ENCODE measurements around the gene GTF2H4.
"Not testable (repeated sequence)": the region's sequence is repeated elsewhere in the genome, so short reads cannot be mapped to it uniquely, and the experiment has no call there.

GTF2H4 gene

DNA sequence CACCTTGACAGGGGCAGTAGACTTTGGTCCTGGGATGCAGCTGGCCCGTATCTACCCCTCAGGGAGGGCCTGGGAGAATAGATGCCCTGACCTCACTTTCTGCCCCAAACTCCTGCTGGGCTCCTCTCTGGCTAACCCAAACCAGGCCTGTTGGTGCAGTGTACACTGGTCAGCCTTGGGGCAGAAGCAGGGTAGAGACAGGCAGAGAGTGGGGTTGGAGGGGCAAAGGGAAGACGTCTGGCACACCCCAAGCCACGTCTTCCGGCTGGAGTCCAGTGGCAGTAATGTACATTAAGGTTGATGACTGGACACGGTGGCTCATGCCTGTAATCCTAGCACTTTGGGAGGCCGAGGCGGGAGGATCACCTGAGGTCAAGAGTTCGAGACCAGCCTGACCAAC, 14.3 kb upstream of the GTF2H4 start:
- no peak for DNase-seq (ENCODE audit: low read depth in 2 of 2, low spot score in 1 of 2)

DNA sequence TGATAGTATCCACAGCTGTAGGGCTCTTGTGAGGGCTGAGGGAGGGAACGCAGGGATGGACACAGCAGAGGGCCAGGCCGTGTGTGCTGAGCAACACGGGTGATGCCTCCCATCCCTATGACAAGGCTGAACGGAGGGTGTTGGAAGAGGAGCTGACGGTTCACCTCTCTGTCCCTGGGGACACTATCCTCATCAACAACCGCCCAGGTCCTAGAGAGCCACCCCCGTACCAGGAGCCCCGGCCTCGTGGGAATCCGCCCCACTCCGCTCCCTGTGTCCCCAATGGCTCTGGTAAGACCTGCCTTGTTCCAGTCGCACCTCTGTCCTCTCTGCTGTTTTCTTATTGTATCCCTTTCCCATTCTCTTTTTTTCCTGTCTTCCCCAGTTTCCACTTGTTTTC, 13.6 kb upstream of the GTF2H4 start:
- DNase-seq (ENCODE audit: low read depth in 2 of 2, low spot score in 1 of 2), result no peak

DNA sequence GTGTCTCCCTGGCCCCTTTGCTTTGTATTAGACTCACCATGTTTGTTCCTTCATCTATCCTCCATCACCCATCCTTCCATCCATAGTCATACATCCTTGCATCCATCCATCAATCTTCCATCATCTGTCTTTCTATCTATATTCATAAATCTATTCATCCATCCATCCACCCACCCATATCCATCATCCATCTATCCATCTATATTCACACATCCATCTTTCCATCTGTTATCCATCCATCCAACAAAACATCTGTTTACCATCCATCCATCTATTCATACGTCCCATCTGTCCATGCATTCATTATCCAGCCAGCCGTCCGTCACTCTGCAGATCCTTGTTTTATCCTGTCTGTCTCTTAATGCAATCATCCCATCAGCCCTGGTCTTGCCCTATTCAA, 13.1 kb upstream of the GTF2H4 start:
- no peak for DNase-seq (ENCODE audit: low read depth in 2 of 2, low spot score in 1 of 2)

DNA sequence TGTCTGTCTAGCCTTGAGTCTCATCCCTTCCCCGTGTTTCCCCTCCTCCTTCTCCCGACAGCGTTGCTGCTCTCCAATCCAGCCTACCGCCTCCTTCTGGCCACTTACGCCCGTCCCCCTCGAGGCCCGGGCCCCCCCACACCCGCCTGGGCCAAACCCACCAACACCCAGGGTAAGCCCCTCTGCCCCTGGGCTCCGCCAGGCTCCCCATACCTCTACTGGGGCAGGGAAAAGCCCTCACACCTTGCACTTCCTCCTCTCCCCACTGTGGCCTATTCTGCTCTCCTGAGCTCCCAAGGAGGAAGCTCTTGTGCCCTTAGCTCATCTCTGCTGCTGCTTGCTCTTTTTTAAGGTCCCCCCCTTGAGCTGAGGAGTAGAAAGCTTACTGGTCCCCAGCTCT, 12.7 kb upstream of the GTF2H4 start:
- DNase-seq (ENCODE audit: low read depth in 2 of 2, low spot score in 1 of 2), result no peak

DNA sequence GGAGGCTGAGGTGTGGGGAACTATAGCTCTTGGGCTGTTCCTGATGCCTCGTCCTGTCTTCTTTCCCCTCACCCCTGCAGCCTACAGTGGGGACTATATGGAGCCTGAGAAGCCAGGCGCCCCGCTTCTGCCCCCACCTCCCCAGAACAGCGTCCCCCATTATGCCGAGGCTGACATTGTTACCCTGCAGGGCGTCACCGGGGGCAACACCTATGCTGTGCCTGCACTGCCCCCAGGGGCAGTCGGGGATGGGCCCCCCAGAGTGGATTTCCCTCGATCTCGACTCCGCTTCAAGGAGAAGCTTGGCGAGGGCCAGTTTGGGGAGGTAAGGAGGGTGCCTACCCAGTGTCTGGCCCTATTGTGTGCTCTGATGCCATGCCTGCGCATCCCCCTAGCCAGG, 11.5 kb upstream of the GTF2H4 start:
- no peak for DNase-seq (ENCODE audit: low read depth in 2 of 2, low spot score in 1 of 2)

DNA sequence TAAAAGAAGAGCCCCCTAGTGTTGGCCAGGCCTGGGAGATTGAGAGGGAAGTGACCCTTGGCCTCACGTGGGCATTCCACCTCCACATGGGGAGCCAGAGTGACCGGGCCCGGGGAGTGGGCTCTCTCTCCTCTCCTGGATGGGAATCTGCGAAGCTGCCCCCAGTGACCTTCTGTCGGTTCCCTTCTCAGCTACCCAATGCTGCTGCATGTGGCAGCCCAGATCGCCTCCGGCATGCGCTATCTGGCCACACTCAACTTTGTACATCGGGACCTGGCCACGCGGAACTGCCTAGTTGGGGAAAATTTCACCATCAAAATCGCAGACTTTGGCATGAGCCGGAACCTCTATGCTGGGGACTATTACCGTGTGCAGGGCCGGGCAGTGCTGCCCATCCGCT, 10.1 kb upstream of the GTF2H4 start:
- DNase-seq (ENCODE audit: low read depth in 2 of 2, low spot score in 1 of 2), result no peak

DNA sequence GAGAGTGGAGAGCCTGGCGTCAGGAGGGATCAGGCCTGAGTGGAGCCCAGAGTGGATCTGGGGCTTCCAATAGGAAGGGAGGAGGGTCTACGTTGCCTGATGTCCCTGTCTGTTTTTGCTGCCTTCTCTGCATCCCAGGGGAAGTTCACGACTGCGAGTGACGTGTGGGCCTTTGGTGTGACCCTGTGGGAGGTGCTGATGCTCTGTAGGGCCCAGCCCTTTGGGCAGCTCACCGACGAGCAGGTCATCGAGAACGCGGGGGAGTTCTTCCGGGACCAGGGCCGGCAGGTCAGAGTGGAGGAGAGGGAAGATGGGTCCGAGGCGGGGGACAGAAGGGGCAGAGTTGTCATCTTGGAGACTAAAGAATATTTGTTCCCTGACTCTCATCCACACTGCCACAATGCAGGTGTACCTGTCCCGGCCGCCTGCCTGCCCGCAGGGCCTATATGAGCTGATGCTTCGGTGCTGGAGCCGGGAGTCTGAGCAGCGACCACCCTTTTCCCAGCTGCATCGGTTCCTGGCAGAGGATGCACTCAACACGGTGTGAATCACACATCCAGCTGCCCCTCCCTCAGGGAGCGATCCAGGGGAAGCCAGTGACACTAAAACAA, 9.2 kb upstream of the GTF2H4 start:
- DNase-seq (ENCODE audit: low read depth in 2 of 2, low spot score in 1 of 2), result no peak

DNA sequence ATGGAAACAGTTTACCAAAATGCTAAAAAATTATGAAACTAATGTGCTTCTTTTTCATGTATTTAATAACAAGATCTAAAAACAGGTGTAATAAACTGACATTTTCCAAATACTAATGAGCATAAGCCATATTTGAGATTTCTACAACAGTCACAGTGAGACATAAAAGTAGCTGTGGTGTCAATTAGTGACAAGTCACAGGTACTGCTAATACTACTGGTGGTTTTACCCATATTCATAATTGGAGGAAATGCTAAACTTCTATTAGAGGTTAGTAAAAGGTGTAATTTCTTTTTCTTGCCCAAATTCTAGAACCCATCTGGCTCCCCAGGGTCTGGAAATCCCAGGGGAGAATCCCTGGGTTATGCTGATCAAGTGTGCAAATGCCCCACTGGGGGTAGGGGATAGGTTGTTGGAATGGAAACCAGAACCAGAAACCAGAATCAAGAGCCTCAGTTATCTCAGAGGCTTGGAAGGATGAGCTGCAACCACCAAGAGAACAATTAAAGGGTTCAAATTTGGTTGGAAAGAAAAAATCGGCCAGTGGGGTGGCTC, 7.1 kb upstream of the GTF2H4 start:
- DNase-seq (ENCODE audit: low read depth in 2 of 2, low spot score in 1 of 2), result no peak

DNA sequence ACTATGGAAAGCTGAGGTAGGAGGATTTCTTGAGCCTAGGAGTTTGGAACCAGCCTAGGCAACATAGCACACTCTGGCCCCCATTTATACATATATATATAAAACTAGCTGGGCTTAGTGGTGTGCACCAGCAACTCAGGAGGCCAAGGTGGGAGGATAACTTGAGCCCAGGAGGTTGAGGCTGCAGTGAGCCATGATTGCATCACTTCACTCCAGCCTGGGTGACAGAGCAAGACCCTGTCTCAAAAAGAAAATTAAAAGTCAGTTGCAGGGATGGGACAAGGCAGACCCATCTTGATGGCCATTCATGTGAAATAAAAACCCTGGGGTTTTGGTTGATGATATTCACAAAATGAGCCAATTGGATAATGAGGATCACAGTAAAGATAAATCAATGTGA, 6.6 kb upstream of the GTF2H4 start:
- no peak for DNase-seq (ENCODE audit: low read depth in 2 of 2, low spot score in 1 of 2)

DNA sequence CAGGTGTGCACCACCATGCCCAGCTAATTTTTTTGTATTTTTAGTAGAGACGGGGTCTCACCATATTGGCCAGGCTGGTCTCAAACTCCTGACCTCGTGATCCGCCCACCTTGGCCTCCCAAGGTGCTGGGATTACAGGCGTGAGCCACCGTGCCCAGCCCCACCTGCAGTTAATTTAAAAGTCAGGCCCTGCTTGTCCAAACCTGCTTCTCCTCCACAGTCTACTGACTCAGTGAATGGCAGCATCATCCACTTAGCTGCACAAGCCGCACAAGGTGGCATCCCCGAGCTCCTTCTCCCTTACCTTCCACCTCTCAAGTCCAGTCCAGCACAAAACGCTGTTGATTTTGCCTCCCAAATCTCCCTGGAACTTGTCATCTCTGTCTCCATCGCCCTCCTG, 5.8 kb upstream of the GTF2H4 start:
- DNase-seq (ENCODE audit: low read depth in 2 of 2, low spot score in 1 of 2), result not testable (repeated sequence)

DNA sequence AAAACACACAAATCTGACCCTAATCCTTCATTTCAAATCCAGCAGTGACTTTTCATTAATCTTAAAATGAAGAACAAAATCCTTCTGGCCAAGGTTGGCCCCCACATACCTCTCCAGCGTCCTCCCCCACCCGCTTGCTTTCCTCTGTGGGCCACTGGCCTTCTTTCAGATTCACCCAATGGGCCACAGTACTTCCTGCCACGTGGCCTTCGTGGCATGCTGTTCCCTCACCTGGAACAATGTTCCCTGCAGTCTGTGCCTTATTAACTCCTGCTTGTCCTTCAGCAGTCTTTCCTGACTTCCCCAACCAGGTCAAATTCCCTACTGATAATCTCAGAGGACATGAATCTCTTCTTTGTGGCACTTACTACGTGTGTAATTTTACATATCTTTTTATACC, 5.3 kb upstream of the GTF2H4 start:
- DNase-seq (ENCODE audit: low read depth in 2 of 2, low spot score in 1 of 2), result no peak

DNA sequence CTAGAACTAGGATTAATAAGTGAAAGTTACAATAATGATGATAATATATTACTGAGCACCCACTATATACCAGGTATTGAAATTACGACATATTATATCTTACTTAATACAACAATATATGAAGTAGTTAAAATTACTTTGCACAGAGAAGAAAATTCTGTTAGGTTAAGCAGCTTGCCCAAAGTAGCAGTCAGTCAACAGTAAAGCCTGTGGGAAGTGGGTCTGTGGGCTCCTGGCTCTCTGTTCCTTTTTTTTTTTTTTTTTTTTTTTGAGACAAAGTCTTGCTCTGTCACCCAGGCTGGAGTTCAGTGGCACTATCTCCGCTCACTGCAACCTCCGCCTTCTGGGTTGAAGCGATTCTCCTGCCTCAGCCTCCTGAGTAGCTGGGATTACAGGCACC, 4.8 kb upstream of the GTF2H4 start:
- no peak for DNase-seq (ENCODE audit: low read depth in 2 of 2, low spot score in 1 of 2)

DNA sequence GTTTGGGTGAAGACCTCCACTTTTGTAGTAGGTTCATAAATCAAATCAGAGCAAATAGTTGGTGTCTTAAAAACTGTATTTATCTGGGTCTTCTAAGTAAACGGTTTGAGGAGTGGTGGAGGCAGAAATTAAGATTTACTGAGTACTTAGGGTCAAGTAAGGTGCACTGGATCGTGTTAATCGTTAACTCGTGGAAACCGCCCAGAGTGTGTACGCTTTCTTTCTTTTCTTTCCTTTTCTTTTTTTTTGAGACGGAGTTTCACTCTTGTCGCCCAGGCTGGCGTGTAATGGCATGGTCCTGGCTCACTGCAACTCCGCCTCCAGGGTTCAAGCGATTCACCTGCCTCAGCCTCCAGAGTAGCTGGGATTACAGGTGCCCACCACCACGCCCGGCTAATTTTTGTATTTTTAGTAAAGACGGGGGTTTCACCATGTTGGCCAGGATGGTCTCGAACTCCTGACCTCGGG, 683 bp upstream of the GTF2H4 start:
- DNase-seq (ENCODE audit: low read depth in 2 of 2, low spot score in 1 of 2), result not testable (repeated sequence)

DNA sequence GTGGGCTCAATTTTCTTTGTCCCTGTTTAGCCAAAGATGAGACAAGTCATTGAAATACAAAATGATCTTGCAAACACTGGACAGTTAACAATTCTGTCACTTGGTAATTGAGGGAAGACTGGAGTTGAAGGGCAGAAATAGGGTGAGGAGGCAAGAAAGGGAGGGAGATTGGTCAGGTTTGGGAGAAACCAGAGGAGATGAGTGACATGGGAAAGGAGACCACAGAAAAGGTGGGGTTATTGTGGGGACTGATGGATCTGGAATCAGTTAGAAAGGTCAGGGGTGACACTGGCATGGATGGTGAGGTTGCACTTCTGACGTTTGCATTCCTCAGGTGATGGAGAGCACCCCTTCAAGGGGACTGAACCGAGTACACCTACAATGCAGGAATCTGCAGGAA, 693 bp downstream of the GTF2H4 start:
- DNase-seq (ENCODE audit: low read depth in 2 of 2, low spot score in 1 of 2), result no peak

DNA sequence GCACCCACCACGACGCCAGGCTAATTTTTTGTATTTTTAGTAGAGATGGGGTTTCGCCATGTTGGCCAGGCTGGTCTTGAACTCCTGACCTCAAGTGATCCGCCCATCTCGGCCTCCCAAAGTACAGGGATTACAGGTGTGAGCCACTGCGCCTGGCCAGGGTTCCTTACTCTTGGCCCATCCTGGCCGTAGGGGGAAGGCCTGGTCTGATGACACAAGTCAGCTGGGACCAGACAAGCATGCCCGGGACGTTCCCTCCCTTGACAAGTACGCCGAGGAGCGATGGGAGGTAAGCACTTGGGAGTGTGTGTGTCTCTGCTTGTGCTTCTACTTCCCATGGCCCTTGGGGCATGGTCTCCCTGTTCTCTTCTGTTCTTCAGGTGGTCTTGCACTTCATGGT, 2.5 kb downstream of the GTF2H4 start:
- DNase-seq (ENCODE audit: low read depth in 2 of 2, low spot score in 1 of 2), result not testable (repeated sequence)

DNA sequence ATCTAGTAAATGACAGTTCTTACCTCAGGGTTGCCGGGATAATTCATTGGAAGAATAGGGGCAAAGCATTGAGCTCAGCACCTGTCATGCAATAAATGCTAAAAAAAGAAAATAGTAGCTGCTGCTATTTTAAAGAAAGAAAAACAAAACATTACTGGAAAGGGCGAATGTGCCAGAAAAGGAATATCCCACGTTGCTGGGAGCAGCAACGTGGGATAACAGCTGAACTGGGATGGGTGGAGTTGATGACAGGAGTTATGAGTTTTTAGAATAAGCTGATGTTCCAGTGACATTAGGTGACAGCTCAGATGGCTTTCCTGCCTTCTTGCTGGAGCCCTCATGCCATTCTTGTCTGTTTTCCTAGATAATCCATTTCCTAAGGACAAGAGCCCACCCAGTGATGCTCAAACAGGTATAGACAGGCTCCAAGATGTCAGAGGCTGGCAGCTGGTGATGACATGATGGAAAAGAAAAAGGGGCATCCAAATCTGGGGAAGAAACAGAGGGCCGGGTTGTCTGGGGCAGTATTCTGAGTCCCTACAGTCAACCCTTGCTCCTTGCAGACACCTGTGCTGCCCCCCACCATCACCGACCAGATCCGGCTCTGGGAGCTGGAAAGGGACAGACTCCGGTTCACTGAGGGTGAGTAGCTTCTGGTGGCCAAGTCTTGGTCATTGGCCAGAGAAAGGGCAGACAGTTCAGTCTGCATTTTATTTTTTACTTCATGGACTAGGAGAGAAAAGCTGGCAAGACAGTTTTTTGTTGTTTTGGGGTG, 4.9 kb downstream of the GTF2H4 start:
- no peak for DNase-seq (ENCODE audit: low read depth in 2 of 2, low spot score in 1 of 2)

DNA sequence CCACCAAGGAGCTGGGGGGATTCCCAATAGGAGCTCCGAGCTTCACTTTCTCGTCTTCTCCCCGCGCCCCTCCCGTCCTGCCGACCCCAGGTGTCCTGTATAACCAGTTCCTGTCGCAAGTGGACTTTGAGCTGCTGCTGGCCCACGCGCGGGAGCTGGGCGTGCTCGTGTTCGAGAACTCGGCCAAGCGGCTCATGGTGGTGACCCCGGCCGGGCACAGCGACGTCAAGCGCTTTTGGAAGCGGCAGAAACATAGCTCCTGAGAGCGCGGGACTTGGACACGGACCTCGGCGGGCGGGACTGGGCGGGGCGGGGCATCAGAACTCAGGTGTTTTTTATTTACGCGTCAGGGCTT, 5.7 kb downstream of the GTF2H4 start:
- no peak for DNase-seq (ENCODE audit: low read depth in 2 of 2, low spot score in 1 of 2)

DNA sequence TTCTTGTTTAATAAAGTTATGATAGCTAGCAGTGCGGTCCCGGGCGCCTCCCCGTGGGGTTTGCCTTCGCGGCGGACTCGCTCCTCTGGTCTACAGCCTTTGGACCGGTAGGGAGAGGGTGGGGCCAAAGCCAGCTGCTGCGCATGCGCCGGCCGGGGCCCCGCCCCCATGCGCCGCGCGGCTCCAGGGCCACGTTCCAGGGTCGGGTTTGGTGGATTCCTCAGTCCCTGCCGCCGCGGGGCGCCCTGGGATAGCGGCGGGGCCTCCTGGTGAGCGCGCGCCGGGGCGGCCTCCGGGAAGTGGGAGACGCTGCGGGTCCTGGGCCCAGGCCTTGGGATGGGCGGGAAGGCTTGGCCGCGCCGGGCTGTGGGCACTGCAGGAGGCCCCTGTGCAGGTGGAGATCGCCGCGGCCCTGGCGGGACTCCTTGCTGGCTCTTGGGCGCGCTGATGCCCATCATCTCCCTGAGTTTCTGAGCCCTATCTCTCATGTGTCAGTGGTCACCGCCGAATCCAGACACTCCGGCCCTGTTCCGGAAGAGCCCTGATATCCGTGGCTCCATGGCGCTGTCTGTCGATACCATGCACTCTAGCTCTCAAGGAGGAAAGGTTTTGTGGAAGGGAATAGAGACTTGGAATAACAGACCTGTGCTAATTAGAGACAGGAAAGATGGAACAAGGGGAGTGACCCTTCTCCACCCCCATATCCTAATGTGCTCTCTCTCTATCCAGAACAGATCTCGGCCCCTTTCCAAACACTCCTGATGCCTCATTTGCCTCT, 6.3 kb downstream of the GTF2H4 start, which contains the start of gene VARS2:
Gene VARS2 (plus strand): TSS at position 163 of the 778 bp plus-strand sequence. CDS start 599 bp downstream, at position 762.
- DNase-seq (ENCODE audit: low read depth in 2 of 2, low spot score in 1 of 2), result peak; percentile 59 to 73

DNA sequence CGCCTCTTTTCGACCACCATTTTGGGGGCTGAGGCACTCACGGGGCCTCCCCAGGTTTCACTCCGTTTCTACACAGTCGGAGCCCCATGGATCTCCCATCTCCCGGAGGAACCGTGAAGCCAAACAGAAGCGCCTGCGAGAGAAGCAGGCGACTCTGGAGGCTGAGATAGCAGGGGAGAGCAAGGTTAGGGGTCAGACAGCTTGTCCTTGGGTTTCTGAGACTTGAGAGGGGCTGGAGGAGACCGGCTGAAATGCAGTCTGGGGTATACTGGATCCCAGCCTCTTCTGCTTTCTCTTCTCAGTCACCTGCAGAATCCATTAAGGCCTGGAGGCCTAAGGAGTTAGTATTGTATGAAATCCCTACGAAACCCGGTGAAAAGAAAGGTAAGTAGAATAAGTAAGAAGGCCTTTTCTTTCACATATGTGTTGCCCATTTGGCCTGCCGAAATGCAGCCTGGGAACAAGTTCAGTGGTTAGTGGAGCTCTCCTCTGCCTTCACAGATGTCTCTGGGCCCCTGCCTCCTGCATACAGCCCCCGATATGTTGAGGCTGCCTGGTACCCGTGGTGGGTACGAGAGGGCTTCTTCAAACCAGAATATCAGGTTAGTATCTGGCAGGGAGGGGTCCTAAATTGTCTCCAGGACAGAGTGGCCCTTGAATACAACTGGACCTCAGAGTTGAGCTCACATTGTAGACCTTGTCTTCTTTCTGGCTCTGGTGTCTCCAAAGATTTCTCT, 7.0 kb downstream of the GTF2H4 start:
- DNase-seq (ENCODE audit: low read depth in 2 of 2, low spot score in 1 of 2), result no peak

DNA sequence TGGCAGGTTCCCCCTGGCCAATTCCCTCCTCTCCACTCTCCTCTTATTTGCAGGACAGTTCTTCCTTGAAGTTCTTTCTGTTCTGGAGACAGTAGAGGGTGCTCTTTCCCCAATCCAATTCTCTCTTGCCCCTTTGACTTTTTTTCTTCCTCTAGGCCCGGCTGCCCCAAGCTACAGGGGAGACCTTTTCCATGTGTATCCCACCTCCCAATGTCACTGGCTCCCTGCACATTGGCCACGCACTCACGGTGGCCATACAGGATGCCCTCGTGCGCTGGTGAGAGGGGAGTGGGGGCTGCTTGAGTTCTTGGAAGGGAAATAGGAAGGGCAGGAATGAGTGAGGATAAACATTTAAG, 7.6 kb downstream of the GTF2H4 start:
- no peak for DNase-seq (ENCODE audit: low read depth in 2 of 2, low spot score in 1 of 2)

DNA sequence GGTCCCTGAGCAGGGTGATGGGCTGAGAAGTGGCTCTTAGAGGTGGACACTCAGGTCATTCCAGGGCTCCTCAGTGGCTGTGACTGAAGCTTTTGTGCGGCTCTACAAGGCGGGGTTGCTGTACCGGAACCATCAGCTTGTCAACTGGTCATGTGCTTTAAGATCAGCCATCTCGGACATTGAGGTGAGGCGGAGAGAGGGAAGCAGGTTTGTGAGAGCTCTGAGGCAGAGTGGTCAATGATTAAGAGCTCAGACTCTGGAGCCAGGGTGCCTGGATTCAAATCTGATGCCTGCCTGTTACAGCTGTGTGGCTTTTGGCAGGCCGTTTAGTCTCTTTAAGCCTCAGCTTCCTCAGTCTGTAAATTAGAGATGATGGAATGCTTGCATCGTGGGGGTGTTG, 9.0 kb downstream of the GTF2H4 start:
- no peak for DNase-seq (ENCODE audit: low read depth in 2 of 2, low spot score in 1 of 2)

Data from stimulated activated CD8-positive, alpha-beta memory T cell treated with anti-CD3 and anti-CD28 coated beads, Interleukin-4, amount 100 ng/mL, for 4 hours (primary cell).